GM19467 (cell line): ENCODE measurements around the gene ANKDD1A.

ENCODE experiments used
- ATAC-seq: cut with Tn5 transposase; IDR thresholded peaks from one replicate; pipeline ENCODE4 v1.9.1; 2021; ENCODE audit warnings: mild to moderate bottlenecking, moderate library complexity; ENCODE audit not compliant: unreplicated experiment

ANKDD1A gene

GRCh38 chr15:64921711-64922110 lies 10.0 kb downstream of the ANKDD1A start:
- no peak for ATAC-seq

- ATAC-seq, result no peak
These were observed 11.8 kb downstream of the ANKDD1A start for GRCh38 chr15:64923546-64923945.

DNA sequence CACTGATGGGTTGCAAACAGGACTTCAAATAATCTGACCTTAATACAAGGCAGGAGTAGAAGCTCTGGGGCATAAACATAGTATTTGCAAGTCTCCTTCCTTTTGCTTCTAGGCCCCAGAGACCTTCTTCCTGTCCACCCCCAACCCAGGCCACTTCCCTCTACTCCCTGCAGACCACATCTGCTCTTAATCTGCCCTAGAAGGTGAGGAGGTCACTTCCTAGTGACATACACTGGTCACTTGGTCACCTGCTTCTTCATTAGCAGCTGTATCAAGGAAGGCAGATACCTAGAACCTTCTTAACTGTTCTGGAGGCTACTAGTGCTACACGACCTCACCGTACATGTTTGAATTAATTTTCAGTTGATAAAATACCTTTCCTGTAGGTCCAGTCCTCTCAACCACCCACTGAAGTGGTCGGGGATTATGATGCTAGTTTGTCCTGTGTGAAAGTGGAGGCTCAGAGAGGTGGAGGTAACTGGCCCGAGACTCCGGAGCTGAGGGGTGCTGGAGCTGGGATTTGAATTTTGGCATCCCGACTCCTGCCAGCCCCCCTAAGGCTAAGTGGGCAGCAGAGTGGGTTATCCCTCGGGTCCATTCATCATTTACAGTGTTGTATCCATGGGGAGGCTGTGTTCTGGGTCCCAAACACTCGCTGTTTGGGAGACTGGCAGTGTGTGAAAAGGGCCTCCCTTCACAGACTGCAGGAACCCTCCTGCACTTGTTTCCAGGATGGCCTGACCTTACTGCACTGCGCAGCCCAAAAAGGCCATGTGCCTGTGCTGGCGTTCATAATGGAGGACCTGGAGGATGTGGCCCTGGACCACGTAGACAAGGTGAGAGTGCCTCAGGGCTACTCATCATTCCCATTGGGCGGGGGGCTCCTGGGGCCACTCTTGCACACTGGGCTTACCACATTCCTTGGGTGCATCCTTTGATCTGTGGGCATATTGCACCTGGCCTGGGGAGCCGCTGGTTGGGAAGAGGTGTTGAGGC lies 13.9 kb downstream of the ANKDD1A start:
- ATAC-seq, result no peak

DNA sequence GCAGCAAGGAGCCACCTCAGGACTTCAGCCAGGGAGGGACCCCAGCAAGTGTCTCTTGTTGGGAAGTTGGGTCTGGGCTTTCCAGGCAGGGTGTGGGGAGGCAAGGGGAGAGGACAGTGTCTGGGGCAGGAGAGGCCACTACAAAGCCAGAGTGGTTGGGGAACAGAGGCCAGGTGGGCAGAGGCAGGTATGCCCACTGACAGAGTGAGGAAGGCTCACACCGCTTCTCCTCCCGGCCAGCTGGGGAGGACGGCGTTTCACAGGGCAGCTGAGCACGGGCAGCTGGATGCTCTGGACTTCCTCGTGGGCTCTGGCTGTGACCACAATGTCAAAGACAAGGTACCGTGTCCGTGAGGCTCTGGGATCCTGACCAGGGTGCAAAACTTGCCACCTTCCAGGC lies 15.0 kb downstream of the ANKDD1A start:
- no peak for ATAC-seq

DNA sequence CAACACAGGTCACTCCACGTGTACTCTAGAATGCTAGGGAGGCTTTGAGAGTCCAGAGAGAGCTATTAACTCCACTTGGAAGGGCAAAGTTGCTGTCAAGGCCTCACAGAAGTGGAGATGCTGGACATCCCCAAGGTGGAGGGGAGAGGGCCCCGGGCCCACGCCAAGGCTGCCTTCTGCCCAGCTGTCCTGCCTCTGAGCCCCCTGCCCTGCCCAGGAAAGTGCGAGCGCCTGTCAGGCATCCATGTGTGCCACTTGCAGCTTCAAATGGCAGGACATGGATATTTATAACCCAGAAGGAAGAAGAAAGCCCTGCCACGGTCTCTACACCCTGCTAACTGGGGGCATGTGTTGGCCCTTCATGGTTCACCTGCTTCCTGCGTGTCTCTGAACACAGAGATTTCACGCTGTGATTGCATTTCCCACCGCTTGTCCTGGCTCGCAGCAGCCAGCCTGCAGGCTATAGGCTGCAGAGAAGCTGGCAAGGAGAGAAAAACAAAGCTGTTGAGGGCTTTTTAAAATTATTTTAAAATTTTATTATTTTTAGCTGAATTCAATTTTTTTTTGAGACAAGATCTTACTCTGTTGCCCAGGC lies 17.0 kb downstream of the ANKDD1A start:
- ATAC-seq, result no peak

- no peak for ATAC-seq
These were observed 18.4 kb downstream of the ANKDD1A start for GRCh38 chr15:64930019-64930652.

GRCh38 chr15:64930778-64931371 lies 19.2 kb downstream of the ANKDD1A start:
- ATAC-seq, result no peak

GRCh38 chr15:64931381-64931780 lies 19.7 kb downstream of the ANKDD1A start:
- no peak for ATAC-seq

GRCh38 chr15:64934023-64934422 lies 22.3 kb downstream of the ANKDD1A start:
- no peak for ATAC-seq

GRCh38 chr15:64938192-64938591 lies 26.5 kb downstream of the ANKDD1A start:
- ATAC-seq, result no peak

GRCh38 chr15:64942356-64942755 lies 30.7 kb downstream of the ANKDD1A start:
- ATAC-seq, result no peak

DNA sequence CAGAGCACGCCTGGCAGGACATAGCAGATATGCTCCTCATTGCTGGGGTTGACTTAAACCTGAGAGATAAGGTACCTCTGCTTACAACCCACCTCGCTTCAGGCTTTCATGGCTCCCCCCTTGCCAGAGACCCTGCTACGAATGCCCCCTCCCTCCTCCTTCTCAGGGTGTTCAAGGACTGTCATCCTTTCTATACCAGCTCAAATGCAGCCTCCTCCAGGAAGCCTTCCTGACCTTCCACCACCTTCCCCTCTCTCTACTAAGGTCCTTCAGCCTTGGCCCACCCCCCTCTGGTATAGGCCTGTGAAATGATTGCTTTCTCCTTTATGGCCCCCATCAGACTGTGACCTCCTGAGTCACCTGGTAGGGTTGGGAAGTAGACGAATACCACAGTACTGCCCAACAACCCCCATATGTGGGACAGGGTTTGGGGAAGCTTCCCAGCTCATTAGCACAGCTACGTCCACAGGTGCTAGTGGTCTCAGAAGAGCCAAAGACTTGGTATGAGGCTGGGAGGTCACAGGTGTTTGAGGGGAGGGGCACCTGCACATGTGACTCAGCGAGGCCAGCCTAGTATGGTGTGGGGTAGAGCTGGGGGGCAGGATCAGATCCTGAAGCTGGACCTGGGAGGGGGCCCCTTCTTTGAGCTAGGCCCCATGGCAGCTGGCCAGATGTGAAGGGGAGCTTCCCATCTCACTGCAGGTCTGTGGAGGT lies 32.0 kb downstream of the ANKDD1A start:
- no peak for ATAC-seq

DNA sequence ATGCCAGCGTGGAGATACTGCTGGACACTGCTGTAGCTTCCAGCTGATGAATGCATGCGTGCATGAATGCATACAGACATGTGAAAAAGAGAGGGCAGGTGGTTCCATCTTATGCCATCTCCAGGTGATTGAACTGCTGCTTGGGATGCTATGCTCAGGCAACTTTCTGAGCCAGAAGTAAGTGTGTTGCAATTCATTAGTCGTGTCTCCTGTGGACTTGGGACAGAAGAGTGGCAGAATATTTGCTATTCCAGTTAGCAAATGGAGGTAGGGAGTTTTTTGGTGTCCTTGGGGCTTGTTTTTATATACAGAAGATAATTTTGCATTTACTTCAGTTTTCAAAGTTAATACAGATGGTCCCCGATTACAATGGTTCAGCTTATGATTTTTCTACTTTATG lies 33.3 kb downstream of the ANKDD1A start:
- no peak for ATAC-seq

DNA sequence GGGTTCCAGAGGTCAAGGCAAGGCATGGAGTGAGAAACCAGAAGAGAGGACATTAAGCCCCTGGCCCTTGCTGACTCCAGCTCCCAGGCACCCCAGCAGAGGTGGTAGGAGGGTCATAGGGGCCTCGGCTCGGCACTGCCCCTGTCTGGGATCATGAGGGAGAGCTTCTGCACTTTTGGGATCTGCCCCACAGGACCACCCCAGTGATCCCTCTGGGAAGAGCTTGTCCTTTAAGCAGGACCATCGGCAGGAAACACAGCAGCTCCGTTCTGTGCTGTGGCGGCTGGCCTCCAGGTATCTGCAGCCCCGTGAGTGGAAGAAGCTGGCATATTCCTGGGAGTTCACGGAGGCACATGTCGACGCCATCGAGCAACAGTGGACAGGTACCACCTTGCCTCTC lies 35.5 kb downstream of the ANKDD1A start:
- ATAC-seq, result no peak

DNA sequence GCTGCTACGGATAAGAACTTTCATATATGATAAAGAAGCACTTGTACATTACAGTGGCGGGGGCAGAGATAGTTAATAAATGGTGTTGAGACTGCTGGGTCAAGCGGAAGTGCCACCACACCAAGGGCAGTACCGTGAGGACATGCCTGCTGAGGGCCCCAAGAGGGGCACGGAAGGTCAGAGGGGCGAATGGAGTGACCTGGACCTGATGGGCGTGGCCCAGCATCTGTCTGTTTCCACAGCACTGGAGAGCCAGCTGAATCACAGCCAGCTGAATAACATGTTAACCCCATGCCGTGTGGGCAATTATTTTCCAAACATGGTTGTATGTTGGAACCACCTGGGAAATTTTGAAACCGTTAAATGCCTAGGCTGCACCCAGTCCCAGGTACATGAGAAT lies 37.2 kb downstream of the ANKDD1A start:
- ATAC-seq, result no peak

GRCh38 chr15:64949383-64950186 lies 37.9 kb downstream of the ANKDD1A start:
- no peak for ATAC-seq

DNA sequence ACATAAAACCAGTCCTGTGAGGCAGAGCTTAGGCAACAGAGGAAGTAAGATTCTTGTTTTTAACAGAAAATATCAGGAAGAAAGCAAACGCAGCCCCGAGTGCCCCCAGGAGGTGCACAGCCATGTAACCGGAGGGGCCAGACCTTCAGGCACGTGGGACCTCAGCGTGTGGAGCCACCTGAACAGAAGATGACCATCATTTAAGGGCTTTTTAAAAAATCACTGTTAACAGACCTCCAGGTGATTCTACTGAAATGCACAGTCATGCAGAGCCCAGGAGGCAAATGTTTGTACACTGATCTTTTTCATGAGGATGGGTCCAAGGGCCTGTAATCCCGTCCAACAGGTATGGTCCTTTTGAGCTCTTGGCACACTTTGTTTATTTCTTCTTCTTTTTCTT lies 39.2 kb downstream of the ANKDD1A start:
- no peak for ATAC-seq

DNA sequence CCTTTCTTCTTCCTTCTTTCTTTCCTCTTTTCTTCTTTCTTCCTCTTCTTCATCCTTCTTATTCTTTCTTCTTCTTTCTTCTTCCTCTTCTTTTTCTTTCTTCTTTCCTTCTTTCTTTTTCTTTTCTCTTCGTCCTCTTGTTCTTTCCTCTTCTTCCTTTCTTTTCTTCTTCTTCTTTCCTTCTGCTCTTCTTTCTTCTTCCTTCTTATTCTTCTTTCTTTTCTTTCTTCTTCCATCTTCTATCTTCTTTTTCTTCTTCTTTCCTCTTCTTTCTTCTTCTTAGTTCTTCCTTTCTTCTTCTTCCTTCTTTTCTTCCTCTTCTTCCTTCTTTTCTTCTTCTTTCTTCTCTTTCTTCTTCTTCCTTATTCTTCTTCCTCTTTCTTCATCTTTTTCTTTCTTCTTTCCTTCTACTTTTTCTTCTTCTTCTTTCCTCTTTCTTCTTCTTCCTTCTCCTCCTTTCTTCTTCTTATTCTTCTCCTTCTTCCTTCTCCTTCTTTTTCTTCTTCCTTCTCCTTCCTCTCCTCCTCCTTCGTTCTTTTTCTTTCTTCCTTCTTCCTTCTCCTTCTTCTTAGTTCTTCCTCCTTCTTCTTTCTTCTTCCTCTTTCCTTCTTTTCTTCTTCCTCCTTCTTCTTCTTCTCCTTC lies 40.2 kb downstream of the ANKDD1A start:
- no peak for ATAC-seq

DNA sequence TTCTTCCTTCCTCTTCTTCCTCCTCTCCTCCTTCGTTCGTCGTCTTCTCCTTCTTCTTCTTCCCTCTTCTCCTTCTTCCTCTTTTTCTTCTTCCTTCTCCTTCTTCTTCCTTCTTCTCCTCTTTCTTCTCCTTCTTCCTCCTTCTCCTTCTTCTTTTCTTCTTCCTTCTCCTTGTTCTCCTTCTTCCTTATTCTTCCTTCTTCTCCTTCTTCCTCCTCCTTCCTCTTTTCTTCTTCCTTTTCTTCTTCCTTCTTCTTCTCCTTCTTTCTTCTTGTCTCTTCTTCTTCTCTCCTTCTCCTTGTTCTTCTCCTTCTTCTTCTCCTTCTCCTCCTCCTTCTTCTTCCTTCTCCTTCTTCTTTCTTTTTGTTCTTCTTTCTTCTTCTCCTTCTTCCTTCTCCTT lies 42.7 kb downstream of the ANKDD1A start:
- ATAC-seq, result no peak
